Anterior cingulate cortex (tissue), 58 donors: Measurements from ENCODE around the gene ZFP57.

Experiments used
- DNase-seq, 58 donors: peaks; one replicate each; lab custom pipeline; 2025; lab: John Stamatoyannopoulos, UW

Gene ZFP57

GRCh38 chr6:29680904-29681303 is at the start of gene ZFP57:
Gene ZFP57 (minus strand): TSS chr6:29681152. CDS start chr6:29677003, 4,149 bp downstream.
- DNase-seq, result no peak

- no peak for DNase-seq
These were observed 49.7 kb upstream of the ZFP57 start for GRCh38 chr6:29730575-29731126.

- no peak for DNase-seq
These were observed 48.9 kb upstream of the ZFP57 start for GRCh38 chr6:29729774-29730328.

GRCh38 chr6:29728875-29729270 is 47.9 kb upstream of the ZFP57 start:
- no peak for DNase-seq

GRCh38 chr6:29728173-29728874 is 47.4 kb upstream of the ZFP57 start:
- DNase-seq, result no peak

- DNase-seq, result no peak
These were observed 46.7 kb upstream of the ZFP57 start for GRCh38 chr6:29727637-29728036.

- no peak for DNase-seq
These were observed 45.7 kb upstream of the ZFP57 start for GRCh38 chr6:29726571-29727194.

GRCh38 chr6:29726001-29726400 is 45.0 kb upstream of the ZFP57 start:
- no peak for DNase-seq

GRCh38 chr6:29724937-29725869 is 44.3 kb upstream of the ZFP57 start:
- no peak for DNase-seq

- DNase-seq, result peak in 12 of 58 donors; percentile 5 to 35 (median 12)
These were observed 43.0 kb upstream of the ZFP57 start for GRCh38 chr6:29723666-29724588.

- peak in 55 of 58 donors; percentile 12 to 89 (median 61) for DNase-seq
These were observed 42.3 kb upstream of the ZFP57 start, which contains the start of gene HLA-F for GRCh38 chr6:29723262-29723665. Gene HLA-F (plus strand): TSS chr6:29723434. CDS start chr6:29723464, 30 bp downstream.

GRCh38 chr6:29720863-29721262 is 39.9 kb upstream of the ZFP57 start:
- DNase-seq, result no peak

- DNase-seq, result no peak
These were observed 29.5 kb upstream of the ZFP57 start for GRCh38 chr6:29710281-29710941.

GRCh38 chr6:29709188-29709587 is 28.2 kb upstream of the ZFP57 start:
- no peak for DNase-seq

- DNase-seq, result no peak
These were observed 27.7 kb upstream of the ZFP57 start for GRCh38 chr6:29708432-29709179.

- DNase-seq, result peak in 23 of 58 donors; percentile 1 to 44 (median 10)
These were observed 24.7 kb upstream of the ZFP57 start for GRCh38 chr6:29705389-29706231.
